LoVo (cell line): ENCODE data around the gene NDUFS6.
"Not testable (repeated sequence)": the region's sequence is repeated elsewhere in the genome, so short reads cannot be mapped to it uniquely, and the experiment has no call there.

Source experiments
- DNase-seq: peaks from one replicate; pipeline ENCODE4 v3.0.0-alpha.2; 2016; ENCODE audit warnings: low spot score

Gene NDUFS6

GRCh38 chr5:1798589-1798988 is 2.6 kb upstream of the NDUFS6 start:
- DNase-seq, result not testable (repeated sequence)

- DNase-seq, result peak; percentile 16
Observed at GRCh38 chr5:1799110-1799601, 2.1 kb upstream of the NDUFS6 start.

- peak; percentile 93 for DNase-seq
Observed at GRCh38 chr5:1799602-1800471, 1.4 kb upstream of the NDUFS6 start, which contains the start of gene MRPL36. Gene MRPL36 (minus strand): TSS chr5:1799837. CDS start chr5:1798935, 902 bp downstream.

GRCh38 chr5:1800472-1801221 is 560 bp upstream of the NDUFS6 start:
- DNase-seq, result peak; percentile 12

DNA sequence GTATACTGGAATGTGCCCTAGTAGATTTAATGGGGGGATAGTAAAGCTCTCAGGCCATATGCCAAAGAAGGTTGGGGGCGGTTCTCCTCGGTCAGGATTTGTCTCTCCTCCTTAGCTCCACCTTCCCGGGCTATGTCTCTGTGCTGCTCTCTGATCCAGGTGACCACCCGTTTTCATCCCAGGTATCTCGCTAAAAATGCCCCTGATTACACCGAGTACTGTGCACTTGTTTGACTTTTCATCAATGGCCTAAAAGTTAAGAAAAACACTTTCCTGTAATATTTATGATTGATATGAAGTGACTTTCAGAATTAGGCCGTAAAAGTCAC is 724 bp downstream of the NDUFS6 start:
- DNase-seq, result peak; percentile 60

DNA sequence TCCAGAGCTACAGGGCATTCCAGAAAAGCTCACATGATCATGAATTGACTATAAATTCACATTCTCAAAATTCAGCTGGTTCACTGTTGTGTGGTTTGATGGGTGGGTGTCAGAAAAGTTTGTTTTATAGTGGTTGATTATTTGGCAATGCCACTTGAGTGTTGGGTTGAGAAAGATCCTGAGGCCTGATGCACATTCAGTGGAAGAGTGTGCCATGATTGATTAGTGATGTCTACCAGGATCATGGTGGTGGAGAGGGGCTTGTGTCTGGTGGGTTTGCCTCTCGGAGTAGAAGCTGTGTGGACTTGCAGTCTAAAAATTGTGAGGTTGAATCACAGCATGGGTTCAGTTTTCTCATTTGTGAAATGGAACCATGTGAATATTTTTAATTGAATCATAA is 2.0 kb downstream of the NDUFS6 start:
- no peak for DNase-seq

DNA sequence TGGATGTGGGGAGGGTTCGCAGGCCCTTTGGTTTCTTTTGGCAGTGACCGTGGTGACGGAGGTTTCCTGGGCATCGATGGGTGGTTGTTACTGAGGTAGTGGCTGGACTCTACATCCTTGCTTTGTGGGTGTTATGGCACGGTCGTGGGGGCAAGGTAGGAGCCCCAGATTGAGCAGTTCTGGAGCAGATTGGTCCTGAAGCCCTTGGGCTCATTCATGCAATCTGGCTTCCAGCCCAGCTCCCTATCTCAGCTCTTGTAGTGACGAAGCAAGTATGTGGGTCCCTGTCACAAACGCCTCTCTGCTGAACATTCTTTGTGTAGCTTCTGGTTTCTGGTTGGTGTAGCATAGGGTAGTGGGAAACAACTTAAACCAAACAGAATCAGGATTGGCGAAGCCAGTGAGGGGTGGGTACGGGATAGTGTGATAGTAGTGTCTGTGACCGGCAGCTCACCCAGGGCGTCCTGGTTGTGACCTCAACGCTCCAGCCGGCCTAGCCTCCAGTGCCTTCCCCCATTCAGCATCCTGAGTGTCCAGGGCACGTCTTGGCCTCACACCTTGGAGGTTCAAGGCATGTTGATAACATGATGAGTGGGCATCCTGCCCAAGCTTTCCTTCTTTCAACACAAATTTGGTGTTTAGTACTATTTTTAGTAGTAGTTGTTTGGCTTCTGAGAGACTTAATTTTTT is 2.9 kb downstream of the NDUFS6 start:
- DNase-seq, result no peak

- no peak for DNase-seq
Observed at GRCh38 chr5:1805326-1805725, 4.1 kb downstream of the NDUFS6 start.

- no peak for DNase-seq
Observed at GRCh38 chr5:1805736-1806135, 4.5 kb downstream of the NDUFS6 start.

DNA sequence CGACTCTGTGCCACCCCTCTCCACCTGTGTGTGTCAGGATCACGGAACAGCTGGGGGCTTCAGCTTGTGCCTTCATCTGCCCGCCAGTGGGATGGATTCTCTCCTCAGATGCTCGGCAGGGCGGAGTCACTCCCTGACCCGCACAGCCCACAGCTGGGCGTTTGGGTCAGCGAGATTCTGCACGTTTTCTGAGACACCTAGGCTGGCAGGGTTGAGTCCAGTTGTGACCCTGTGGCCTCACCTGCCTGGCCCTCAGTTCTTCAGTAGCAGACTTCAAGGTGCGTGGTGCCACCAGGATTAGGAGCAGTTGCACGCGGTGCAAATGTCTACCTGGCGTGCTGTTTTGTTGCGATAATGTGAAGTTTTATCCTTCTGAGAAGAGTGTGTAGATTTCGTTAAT is 5.0 kb downstream of the NDUFS6 start:
- DNase-seq, result no peak

GRCh38 chr5:1806974-1807373 is 5.8 kb downstream of the NDUFS6 start:
- DNase-seq, result no peak

- no peak for DNase-seq
Observed at GRCh38 chr5:1807451-1808185, 6.4 kb downstream of the NDUFS6 start.

DNA sequence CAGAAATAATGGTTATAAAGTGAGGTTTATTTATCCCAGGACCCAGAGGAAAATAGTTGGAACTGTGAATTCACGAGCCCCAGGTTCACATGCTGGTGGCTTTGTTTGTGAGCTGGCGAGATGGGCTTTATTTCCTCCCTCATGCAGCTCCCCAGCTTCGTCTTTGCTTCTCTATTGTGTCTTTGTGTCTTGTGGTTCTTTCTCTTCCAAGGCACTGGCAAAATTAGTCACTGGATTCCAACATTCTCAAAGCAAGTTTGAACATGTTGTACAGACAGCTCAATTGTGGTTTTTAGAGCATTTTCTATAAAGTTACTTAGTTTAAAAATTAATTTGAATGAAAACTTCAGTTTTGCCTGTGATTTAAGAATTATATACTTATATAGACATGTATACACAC is 7.2 kb downstream of the NDUFS6 start:
- no peak for DNase-seq

DNA sequence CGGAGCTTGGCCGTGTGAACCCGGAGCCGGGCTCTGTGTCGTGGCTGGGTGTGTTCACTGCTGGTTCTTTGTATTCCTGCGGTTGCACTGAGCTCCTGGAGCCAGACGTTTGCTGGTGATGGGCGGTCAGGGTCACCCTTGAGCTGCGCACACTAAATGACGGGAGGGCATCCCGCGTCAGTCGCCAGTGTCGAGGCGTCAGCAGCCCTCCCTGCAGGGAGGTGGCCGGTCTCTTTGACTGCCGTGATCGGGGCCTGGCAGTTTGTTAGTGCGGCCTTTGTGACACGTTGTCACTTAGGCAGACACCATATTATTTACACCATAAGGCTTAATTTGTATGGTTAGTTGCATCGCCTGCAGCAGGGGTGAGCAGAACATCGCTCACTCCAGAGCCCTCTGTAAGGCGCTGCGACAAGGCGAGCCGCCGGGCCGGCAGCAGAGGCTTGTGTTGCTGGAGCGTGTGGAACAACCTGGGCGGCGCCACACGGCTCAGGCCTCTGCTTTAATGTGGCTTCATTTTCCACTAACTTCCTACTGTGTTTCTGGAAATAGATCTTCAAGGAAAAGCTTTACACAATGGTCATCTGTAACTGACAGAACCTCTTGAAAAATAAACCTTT is 8.3 kb downstream of the NDUFS6 start:
- DNase-seq, result no peak

DNA sequence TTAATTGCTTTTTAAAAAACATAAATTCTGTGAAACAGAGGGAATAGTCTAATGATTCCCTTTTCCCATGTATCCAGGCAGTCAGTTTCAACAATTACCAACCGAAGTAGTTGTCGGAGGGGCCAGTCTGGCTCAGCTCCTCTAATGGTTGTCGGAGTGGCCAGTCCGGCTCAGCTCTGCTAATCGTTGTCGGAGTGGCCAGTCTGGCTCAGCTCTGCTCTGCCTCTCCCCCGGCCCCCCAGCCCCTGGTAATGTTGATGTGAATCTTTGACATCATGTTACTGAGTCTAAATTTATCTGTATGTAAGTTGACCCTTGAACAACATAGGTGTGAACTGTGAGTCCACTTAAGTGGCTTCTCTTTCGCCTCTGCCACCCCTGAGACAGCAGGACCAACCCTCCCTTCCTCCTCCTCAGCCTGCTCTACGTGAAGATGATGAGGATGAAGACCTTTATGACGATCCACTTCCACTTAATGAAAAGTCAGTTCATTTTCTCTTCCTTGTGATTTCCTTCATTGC is 9.4 kb downstream of the NDUFS6 start:
- no peak for DNase-seq

GRCh38 chr5:1814183-1815020 is 13.2 kb downstream of the NDUFS6 start:
- no peak for DNase-seq

DNA sequence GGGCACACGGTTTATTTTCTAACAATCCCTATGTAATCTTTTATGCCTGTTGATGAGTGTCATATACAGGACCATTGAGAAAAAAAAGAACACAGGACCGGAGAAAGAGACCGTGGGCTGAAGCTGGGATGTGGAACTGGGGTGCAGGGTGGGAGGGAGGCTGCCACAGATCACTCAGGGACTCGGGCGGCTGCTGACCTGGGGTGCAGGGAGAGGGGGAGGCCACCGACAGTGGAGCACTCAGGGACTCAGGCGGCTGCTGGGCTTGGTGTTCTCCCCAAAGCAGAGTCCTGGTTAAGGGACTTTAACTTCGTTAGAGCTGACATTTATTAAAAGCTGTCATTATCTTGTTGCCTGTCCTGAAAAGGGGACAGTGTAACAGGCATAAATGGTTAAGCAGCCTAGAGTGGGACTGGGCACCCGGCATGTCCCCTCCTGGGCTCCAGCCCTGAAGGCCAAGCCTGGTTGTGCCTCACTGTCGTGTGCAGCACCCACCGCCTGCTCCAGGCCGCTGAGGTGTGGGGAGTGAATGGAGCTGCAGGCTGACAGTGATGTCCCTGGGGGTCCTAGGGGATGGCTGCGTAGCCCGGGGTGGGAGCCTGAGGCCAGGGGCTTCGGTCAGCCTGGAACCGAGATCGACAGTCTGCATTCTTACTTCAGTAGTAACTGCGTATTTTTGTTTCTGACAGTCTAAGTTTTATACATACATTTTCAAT is 14.0 kb downstream of the NDUFS6 start:
- no peak for DNase-seq

DNA sequence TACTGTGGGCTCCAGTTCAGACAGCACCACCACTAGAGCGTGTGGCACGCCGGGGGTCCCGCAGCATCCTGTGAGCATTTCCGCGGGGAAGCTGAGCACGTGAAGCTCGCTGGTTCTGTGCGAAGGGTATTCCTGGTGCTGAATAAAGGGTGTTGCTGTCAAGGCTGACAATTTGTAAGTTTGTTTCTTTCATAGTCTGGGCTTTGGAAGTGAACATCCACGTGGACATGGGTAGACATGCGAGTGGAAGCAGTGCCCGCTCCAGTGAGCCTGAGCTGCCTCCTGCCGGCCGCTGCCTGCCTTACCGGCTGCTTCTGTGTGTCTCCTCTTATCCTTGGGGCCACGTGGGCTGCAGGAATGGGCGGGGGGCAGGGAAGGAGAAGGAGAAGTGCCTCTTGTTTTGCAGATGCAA is 14.7 kb downstream of the NDUFS6 start:
- no peak for DNase-seq

DNA sequence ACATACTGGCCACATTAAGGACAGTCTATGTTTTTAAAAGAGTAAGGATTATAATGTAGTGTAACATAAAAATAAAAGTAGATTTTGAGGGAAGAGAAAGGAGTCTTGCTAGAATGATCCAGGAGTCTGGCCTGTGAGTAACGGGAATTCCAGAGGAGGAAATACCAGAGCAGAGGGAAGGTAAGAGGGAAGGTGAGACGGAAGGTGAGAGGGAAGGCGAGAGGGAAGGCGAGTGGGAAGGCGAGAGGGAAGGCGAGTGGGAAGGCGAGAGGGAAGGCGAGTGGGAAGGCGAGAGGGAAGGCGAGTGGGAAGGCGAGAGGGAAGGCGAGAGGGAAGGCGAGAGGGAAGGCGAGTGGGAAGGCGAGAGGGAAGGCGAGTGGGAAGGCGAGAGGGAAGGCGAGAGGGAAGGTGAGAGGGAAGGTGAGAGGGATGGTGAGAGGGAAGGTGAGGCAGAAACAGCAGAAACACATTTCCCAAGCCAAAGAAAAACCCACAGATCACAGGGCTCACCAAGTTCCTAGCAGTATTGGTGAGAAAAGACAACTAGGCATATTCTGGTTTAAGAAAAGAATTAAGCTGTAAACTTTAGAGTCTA is 15.4 kb downstream of the NDUFS6 start:
- not testable (repeated sequence) for DNase-seq
